ENCODE results near the gene MLLT6. TPM values are rescaled to one million over a fixed set of nuclear protein-coding genes. Genes with fewer than 3 reads are reported as not detected.
A peak's percentile ranks its signal among the peaks of the same experiment; 100 is the strongest.

MLLT6 gene
- total RNA-seq, 1 experiment from 2014 or later: 48.0 TPM

- TF ChIP-seq ZNF512 (CRISPR knock-in tag; IDR thresholded peaks at IDR 0.05; ENCODE audit: borderline replicate concordance) (no peak), ZNF263 (CRISPR knock-in tag; IDR thresholded peaks at IDR 0.05; ENCODE audit: low read depth) (no peak), TCF7 (CRISPR knock-in tag; IDR thresholded peaks at IDR 0.05; ENCODE audit: low read depth) (no peak), HMGA2 (CRISPR knock-in tag; IDR thresholded peaks at IDR 0.05) (no peak), MAX (CRISPR knock-in tag; IDR thresholded peaks at IDR 0.05) (no peak), RELA (CRISPR knock-in tag; IDR thresholded peaks at IDR 0.05; ENCODE audit: borderline replicate concordance) (no peak), E2F1 (CRISPR knock-in tag; IDR thresholded peaks at IDR 0.05) (no peak), ZNF671 (CRISPR knock-in tag; IDR thresholded peaks at IDR 0.05) (no peak)
- TF ChIP-seq, protein P1, sequence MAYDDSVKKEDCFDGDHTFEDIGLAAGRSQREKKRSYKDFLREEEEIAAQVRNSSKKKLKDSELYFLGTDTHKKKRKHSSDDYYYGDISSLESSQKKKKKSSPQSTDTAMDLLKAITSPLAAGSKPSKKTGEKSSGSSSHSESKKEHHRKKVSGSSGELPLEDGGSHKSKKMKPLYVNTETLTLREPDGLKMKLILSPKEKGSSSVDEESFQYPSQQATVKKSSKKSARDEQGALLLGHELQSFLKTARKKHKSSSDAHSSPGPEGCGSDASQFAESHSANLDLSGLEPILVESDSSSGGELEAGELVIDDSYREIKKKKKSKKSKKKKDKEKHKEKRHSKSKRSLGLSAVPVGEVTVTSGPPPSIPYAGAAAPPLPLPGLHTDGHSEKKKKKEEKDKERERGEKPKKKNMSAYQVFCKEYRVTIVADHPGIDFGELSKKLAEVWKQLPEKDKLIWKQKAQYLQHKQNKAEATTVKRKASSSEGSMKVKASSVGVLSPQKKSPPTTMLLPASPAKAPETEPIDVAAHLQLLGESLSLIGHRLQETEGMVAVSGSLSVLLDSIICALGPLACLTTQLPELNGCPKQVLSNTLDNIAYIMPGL (CRISPR knock-in tag; IDR thresholded peaks at IDR 0.05): no peak
- TF ChIP-seq, protein P2, sequence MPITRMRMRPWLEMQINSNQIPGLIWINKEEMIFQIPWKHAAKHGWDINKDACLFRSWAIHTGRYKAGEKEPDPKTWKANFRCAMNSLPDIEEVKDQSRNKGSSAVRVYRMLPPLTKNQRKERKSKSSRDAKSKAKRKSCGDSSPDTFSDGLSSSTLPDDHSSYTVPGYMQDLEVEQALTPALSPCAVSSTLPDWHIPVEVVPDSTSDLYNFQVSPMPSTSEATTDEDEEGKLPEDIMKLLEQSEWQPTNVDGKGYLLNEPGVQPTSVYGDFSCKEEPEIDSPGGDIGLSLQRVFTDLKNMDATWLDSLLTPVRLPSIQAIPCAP (CRISPR knock-in tag; IDR thresholded peaks at IDR 0.05): no peak
- TF ChIP-seq, protein P3, sequence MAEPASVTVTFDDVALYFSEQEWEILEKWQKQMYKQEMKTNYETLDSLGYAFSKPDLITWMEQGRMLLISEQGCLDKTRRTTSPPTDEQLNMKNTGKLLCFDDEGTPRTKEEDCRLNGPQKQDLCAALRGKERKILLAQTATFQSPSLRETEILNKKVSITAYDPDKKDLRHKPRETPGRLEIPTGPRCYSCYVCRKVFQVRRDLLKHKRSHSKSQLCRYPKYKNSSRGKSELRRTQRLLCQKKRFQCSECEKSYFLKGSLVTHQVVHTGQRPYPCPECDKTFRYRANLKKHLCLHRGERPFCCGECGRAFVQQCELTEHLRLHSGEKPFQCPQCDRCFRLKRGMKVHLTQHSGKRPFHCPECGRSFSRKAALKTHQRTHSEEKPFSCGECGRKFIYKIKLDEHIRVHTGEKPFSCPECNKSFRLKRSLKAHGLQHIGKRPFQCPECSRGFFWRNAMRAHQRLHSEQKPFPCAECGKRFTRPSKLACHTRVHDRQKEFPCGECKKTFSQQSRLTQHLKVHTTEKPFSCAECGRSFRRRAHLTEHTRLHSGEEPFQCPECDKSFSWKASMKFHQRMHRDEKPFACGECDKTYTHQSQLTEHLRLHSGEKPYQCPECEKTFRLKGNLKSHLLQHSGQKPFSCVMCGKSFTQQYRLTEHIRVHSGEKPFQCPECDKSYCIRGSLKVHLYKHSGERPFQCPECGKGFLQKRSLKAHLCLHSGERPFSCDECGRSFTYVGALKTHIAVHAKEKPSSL (CRISPR knock-in tag; conservative IDR thresholded peaks at IDR 0.05): no peak
- TF ChIP-seq, protein P4, sequence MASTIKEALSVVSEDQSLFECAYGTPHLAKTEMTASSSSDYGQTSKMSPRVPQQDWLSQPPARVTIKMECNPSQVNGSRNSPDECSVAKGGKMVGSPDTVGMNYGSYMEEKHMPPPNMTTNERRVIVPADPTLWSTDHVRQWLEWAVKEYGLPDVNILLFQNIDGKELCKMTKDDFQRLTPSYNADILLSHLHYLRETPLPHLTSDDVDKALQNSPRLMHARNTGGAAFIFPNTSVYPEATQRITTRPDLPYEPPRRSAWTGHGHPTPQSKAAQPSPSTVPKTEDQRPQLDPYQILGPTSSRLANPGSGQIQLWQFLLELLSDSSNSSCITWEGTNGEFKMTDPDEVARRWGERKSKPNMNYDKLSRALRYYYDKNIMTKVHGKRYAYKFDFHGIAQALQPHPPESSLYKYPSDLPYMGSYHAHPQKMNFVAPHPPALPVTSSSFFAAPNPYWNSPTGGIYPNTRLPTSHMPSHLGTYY (CRISPR knock-in tag; IDR thresholded peaks at IDR 0.05): no peak
Measured at GRCh38 chr17:38677819-38678218, 27.3 kb upstream of the MLLT6 start (continued).

DNA sequence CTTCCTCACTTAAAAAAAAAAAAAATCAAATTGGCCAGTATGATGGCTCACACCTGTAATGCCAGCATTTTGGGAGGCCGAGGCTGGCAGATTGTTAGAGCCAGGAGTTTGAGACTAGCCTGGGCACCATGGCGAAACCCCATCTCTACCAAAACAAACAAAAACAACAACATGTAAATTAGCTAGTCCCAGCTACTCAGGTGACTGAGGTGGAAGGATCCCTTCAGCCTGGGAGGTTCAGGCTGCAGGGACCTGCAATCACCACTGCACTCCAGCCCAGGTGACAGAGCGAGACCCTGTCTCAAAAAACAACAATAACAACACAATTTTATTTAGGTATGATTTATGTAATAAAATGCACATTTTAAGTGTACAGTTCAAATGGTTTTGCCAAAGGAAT, 24.0 kb upstream of the MLLT6 start:
- ChIA-PET CTCF (interaction anchor here (0.7 to 1.4 kb wide), 6 partner anchors 10 to 54 kb away, joined by 3 to 13 read pairs (median 4); no protein-coding TSS in a partner anchor), POLR2A (no interaction called here)
- DNase-seq (ENCODE audit: low spot score) (no peak), ATAC-seq (peak; percentile 30)
- Mint-ChIP-seq H3K27ac (peak overlapping the region; percentile 81; the same call in 1 of the 2 replicates), H3K27me3 (ENCODE audit: low read depth) (peaks cover 33% of the 10 kb centered on the region), H3K4me1 (peaks cover 12% of the 10 kb centered on the region), H3K36me3 (no peaks in the 10 kb centered on the region), H3K9me3 (no peaks in the 10 kb centered on the region), H3K4me3 (no peak overlapping the region)
- TF ChIP-seq ZNF512 (CRISPR knock-in tag; IDR thresholded peaks at IDR 0.05; ENCODE audit: borderline replicate concordance) (no peak), MXD4 (CRISPR knock-in tag; IDR thresholded peaks at IDR 0.05; ENCODE audit: borderline replicate concordance) (no peak), ZNF671 (CRISPR knock-in tag; IDR thresholded peaks at IDR 0.05) (no peak), ZNF232 (CRISPR knock-in tag; IDR thresholded peaks at IDR 0.05) (no peak), RORB (CRISPR knock-in tag; IDR thresholded peaks at IDR 0.05) (no peak), ZNF219 (CRISPR knock-in tag; IDR thresholded peaks at IDR 0.05; ENCODE audit: borderline replicate concordance) (no peak), HMGA2 (CRISPR knock-in tag; IDR thresholded peaks at IDR 0.05) (no peak), ZNF423 (CRISPR knock-in tag; IDR thresholded peaks at IDR 0.05) (no peak), NR1H2 (CRISPR knock-in tag; IDR thresholded peaks at IDR 0.05) (no peak)
- TF ChIP-seq, protein P2 (CRISPR knock-in tag; IDR thresholded peaks at IDR 0.05): no peak
- TF ChIP-seq, protein P5, sequence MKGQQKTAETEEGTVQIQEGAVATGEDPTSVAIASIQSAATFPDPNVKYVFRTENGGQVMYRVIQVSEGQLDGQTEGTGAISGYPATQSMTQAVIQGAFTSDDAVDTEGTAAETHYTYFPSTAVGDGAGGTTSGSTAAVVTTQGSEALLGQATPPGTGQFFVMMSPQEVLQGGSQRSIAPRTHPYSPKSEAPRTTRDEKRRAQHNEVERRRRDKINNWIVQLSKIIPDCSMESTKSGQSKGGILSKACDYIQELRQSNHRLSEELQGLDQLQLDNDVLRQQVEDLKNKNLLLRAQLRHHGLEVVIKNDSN (CRISPR knock-in tag; IDR thresholded peaks at IDR 0.05): no peak
